ENCODE results near the gene CDYL2. TPM values are rescaled to one million over a fixed set of nuclear protein-coding genes. Genes with fewer than 3 reads are reported as not detected.

CDYL2 gene
- polyA plus RNA-seq, 1 donor from 2014 or later: 2.6 TPM

- no peak overlapping the region for H3K27ac ChIP-seq (ENCODE audit: low read length)
- no peak overlapping the region for H3K4me3 ChIP-seq (ENCODE audit: low read length)
- H3K36me3 ChIP-seq (ENCODE audit: insufficient read depth, low read length): no peaks in the 10 kb centered on the region
- H2AFZ ChIP-seq (ENCODE audit: low read depth, low read length): no peak overlapping the region
- H3K9me3 ChIP-seq (ENCODE audit: low read length): no peaks in the 10 kb centered on the region
- H3F3A ChIP-seq (ENCODE audit: insufficient read depth, low read length, poor library complexity, severe bottlenecking): no peaks in the 10 kb centered on the region
- H4K20me1 ChIP-seq (ENCODE audit: insufficient read depth): no peaks in the 10 kb centered on the region
- no peak overlapping the region for H3K4me2 ChIP-seq (ENCODE audit: low read length)
- no peak overlapping the region for H3K9ac ChIP-seq (ENCODE audit: low read length)
- H3K27me3 ChIP-seq (ENCODE audit: insufficient read depth, low read depth, low read length): no peaks in the 10 kb centered on the region
- H3K79me2 ChIP-seq (replicated peaks; ENCODE audit: insufficient read depth, low read length): no peaks in the 10 kb centered on the region
- H3K9me2 ChIP-seq (ENCODE audit: insufficient read depth, low read length): no peaks in the 10 kb centered on the region
- TF ChIP-seq RAD21 (conservative IDR thresholded peaks at IDR 0.05): no peak
- TF ChIP-seq EZH2 (IDR thresholded peaks at IDR 0.05; ENCODE audit: borderline replicate concordance, insufficient read depth, low read length, poor library complexity, severe bottlenecking): no peak
- TF ChIP-seq REST (IDR thresholded peaks at IDR 0.05; ENCODE audit: borderline replicate concordance): no peak
- TF ChIP-seq SMC3 (conservative IDR thresholded peaks at IDR 0.05; ENCODE audit: poor library complexity): no peak
- TF ChIP-seq TAF1 (IDR thresholded peaks at IDR 0.05; ENCODE audit: low read depth): no peak
- TF ChIP-seq EP300 (conservative IDR thresholded peaks at IDR 0.05; ENCODE audit: poor library complexity, severe bottlenecking): no peak
- TF ChIP-seq CTCF (IDR thresholded peaks at IDR 0.05; ENCODE audit: poor library complexity, severe bottlenecking): no peak
- no peak for TF ChIP-seq MXI1 (conservative IDR thresholded peaks at IDR 0.05; ENCODE audit: poor library complexity, severe bottlenecking)
- TF ChIP-seq POLR2AphosphoS5 (IDR thresholded peaks at IDR 0.05): no peak
These were observed 192.5 kb downstream of the CDYL2 start for GRCh38 chr16:80611930-80612327.

GRCh38 chr16:80611171-80611929 is 193.0 kb downstream of the CDYL2 start:
- H3K36me3 ChIP-seq (ENCODE audit: insufficient read depth, low read length): no peaks in the 10 kb centered on the region
- no peak overlapping the region for H3K4me3 ChIP-seq (ENCODE audit: low read length)
- H3K9ac ChIP-seq (ENCODE audit: low read length): no peak overlapping the region
- H3K4me2 ChIP-seq (ENCODE audit: low read length): no peak overlapping the region
- no peaks in the 10 kb centered on the region for H3F3A ChIP-seq (ENCODE audit: insufficient read depth, low read length, poor library complexity, severe bottlenecking)
- H3K27ac ChIP-seq (ENCODE audit: low read length): no peak overlapping the region
- TF ChIP-seq EZH2 (IDR thresholded peaks at IDR 0.05; ENCODE audit: borderline replicate concordance, insufficient read depth, low read length, poor library complexity, severe bottlenecking) (no peak), CTCF (IDR thresholded peaks at IDR 0.05; ENCODE audit: poor library complexity, severe bottlenecking) (no peak), POLR2AphosphoS5 (IDR thresholded peaks at IDR 0.05) (no peak), TAF1 (IDR thresholded peaks at IDR 0.05; ENCODE audit: low read depth) (no peak), EP300 (conservative IDR thresholded peaks at IDR 0.05; ENCODE audit: poor library complexity, severe bottlenecking) (no peak), SMC3 (conservative IDR thresholded peaks at IDR 0.05; ENCODE audit: poor library complexity) (no peak), MXI1 (conservative IDR thresholded peaks at IDR 0.05; ENCODE audit: poor library complexity, severe bottlenecking) (no peak), RAD21 (conservative IDR thresholded peaks at IDR 0.05) (no peak)
- H3K79me2 ChIP-seq (replicated peaks; ENCODE audit: insufficient read depth, low read length): no peaks in the 10 kb centered on the region
- H3K9me3 ChIP-seq (ENCODE audit: low read length): no peaks in the 10 kb centered on the region
- H3K9me2 ChIP-seq (ENCODE audit: insufficient read depth, low read length): no peaks in the 10 kb centered on the region
- no peaks in the 10 kb centered on the region for H4K20me1 ChIP-seq (ENCODE audit: insufficient read depth)
- H3K27me3 ChIP-seq (ENCODE audit: insufficient read depth, low read depth, low read length): no peaks in the 10 kb centered on the region
- H2AFZ ChIP-seq (ENCODE audit: low read depth, low read length): no peak overlapping the region
